GM21390 (cell line): ENCODE measurements around the gene MYCN.
"Not testable (repeated sequence)": the region's sequence is repeated elsewhere in the genome, so short reads cannot be mapped to it uniquely, and the experiment has no call there.

ENCODE experiments used
- ATAC-seq: cut with Tn5 transposase; IDR thresholded peaks from one replicate; pipeline ENCODE4 v1.9.1; 2021; ENCODE audit not compliant: unreplicated experiment

MYCN gene

DNA sequence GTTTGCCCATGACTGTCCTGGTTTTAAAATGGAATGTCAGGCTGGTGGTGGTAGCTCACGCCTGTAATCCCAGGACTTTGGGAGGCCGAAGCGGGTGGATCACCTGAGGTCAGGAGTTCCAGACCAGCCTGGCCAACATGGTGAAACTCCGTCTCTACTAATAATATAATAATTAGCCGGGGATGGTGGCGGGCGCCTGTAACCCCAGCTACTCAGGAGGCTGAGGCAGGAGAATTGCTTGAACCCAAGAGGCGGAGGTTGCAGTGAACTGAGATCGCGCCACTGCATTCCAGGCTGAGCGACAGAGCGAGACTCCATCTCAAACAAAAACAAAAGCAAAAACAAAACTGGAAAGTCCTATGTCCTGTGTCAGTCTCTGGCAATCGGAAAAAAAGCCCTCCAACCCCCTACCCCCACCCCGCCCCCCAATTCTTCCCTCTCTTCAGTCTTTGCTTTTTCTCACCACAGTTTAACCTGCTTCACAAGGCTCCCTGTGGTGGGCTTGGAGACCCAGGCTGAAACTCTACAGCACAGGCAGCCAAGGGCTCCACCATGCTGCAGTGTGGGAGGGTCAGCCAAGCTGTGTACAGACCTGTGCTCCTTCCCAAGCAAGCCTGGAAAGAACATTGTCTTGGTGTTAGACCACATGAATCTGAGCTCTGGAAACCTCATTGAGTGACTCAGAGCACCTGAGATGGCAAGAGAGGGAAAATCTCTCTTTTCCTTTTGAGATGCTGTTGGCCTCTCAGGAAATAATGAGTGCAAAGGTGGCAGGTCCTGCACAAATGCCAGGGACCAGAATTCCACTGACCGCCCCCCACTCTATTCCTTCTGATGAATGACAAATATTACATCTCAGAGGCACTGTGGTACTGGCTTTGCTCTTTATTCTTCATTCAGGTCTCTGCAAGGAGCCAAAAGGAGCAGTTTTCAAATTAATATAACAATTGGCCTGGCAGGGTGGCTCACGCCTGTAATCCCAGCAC is 16.7 kb downstream of the MYCN start:
- no peak for ATAC-seq

DNA sequence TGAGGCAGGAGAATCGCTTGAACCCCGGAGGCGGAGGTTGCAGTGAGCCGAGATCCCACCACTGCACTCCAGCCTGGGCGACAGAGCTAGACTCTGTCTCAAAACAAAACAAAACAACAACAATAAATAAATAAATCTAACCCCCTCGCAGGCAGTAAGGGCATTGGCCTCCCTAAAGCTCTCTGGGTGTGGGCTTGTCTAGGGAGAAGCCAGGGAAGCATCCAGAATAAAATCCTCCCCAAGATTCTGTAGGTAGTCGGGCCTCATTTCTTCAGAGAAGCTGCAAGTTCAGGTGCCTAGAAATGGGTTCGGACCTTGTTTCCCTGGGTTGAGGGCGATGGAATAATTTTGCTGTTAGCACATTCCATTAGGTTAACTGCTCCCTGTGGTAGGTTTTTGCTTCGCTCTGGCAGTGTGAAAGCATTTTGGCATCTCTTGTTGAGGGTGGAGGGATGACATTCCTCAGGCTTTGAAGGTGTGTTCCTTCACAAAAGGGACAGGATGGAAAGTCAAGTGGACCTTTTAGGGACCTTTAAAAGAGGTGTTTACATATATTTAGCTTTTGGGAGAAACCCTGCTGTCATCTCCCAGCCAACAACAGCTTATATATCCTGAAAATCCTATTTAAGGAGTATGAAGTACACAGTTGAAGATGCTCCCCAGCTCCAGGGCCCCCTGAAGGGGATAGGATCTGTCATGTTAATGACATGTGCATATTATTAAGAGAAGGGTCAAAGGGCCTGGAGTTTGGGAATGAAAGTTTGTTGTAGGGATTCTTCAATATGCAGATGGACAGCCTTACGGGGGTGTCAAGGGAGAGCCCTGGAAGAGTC is 17.7 kb downstream of the MYCN start:
- no peak for ATAC-seq

- ATAC-seq, result no peak
Measured at GRCh38 chr2:15959331-15960153, 19.2 kb downstream of the MYCN start.

DNA sequence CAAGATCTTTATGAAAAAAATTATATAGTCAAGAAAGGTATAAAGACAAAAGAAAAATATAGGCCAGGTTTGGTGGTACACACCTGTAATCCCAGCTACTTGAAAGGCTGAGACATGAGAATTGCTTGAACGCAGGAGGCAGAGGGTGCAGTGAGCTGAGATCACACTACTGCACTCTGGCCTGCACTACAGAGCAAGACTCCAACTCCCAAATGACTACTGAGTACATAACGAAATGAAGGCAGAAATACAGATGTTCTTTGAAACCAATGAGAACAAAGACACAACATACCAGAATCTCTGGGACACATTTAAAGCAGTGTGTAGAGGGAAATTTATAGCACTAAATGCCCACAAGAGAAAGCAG is 19.8 kb downstream of the MYCN start:
- ATAC-seq, result not testable (repeated sequence)

DNA sequence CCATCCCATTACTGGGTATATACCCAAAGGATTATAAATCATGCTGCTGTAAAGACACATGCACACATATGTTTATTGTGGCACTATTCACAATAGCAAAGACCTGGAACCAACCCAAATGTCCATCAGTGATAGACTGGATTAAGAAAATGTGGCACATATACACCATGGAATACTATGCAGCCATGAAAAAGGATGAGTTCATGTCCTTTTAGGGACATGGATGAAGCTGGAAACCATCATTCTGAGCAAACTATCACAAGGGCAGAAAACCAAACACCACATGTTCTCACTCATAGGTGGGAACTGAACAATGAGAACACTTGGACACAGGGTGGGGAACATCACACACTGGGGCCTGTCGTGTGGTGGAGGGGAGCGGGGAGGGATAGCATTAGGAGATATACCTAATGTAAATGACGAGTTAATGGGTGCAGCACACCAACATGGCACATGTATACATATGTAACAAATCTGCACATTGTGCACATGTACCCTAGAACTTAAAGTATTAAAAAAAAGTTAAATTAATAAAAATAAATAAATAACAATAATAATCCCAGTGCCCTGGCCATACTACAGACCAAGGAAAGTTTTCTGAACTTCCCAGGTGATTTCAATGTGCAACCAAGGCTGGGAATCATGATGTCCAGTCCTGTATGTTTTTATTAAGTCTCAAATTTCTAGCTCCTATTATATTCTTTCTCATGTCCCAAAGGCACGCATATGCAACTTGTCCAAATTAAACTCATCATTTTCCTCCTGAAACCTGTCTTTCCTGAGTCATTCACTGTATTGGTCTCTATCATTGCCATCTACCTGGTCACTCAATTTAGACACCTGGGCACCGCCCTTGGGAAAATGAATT is 23.0 kb downstream of the MYCN start:
- ATAC-seq, result not testable (repeated sequence)

- no peak for ATAC-seq
Measured at GRCh38 chr2:15963977-15964670, 23.8 kb downstream of the MYCN start.

DNA sequence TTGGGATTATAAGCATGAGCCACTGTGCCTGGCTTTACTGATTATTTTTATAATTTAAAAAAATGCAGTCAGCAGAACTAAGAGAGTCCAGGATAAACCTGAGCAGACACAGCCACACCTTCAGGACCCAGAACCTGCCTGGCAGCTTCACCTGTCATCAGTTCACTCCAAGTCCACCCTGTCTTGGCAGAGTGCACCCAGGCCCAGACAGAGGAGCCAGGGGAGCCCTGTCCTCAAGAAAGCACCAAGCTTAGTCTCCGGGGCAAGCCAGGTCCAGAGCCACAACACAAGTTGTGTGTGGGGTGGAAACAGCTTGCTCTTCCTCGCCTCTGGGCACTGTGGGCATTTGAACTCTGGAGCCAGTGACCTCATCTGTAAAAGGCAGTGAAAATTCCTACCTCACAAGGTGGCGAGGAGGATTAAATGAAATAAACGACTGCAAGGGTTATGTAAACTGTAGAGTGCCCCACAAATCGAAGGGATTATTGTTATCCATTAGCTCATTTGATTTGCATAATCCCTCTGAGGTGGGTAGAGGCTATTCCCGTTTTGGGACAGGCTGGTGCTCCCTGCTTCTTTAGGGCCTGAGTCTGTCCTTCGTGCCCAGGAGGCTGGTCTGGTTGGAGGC is 24.7 kb downstream of the MYCN start:
- ATAC-seq, result no peak

DNA sequence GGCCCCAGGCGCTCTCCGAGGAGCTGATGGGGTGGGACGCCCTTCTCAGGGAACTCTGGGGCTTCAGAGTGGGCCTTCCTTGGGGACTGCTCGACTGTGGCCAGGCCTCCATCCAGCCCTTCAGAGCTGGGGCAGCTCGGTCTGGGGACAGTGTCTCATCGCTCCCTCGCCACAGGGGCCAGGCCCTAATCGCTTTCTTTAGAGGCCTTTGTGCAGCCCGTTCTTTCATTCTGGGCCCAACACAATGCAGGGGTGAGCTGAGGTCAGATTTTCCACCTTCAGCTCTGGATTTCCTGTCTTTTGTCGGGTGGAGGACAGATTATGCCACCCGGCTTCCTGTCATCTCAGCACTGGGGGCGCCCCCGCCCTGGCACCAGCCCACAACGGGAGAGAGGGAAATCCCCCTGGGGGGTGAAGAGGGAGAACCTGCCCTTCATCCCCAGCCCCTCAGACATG is 25.2 kb downstream of the MYCN start:
- no peak for ATAC-seq

DNA sequence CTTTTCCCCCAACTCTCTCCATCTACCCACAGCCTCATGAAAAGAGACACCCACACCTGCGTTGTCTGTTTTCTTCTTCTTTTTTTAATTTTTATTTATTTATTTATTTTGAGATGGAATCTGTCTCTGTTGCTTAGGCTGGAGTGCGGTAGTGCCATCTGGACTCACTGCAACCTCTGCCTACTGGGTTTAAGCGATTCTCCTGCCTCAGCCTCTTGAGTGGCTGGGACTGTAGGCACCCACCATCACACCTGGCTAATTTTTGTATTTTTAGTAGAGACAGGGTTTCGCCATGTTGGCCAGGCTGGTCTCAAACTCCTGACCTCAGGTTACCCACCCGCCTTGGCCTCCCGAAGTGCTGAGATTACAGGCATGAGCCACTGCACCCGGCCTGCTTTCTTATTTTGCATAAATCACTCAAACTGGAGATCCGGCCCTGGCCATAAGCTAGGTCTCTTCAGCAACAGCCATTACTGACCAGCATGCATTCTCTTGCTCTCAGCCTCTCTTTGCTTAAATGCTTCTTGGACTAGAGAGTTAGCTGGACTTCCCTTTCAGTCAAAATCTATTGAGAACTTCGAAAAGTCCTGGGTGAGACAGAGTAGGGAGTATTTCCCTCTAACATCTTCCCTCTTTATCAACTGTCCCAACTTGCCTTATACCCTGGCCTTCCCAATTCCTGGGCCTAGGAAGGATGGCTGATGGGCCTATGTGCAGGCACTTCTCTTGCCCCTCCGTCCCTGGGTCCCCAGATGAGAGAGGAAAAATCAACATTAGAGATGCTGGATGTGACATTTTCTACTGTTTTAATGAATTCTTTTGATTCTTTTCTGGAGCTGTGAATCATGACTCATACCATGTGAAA is 27.3 kb downstream of the MYCN start:
- ATAC-seq, result no peak

GRCh38 chr2:15968280-15969178 is 28.2 kb downstream of the MYCN start:
- no peak for ATAC-seq

- ATAC-seq, result no peak
Measured at GRCh38 chr2:15969214-15969613, 28.9 kb downstream of the MYCN start.

DNA sequence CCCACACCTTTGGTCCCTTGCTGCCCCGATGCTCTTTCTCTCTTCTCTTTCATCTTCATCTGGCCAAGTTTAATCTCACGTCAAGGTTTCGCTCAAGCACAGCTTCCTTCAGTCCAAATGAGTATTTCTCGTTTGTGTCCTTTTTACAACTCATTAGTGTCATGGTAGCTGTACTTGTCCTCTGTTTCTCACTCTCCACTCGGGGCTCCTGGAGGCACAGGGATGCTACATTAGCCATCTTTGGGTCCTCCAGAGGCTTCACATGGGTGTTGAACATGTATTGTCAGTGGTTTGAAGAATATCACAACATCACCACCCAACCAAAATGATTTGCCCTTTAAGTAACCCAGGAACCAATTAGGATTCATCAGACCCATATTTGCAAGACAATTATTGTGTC is 30.4 kb downstream of the MYCN start:
- ATAC-seq, result no peak

DNA sequence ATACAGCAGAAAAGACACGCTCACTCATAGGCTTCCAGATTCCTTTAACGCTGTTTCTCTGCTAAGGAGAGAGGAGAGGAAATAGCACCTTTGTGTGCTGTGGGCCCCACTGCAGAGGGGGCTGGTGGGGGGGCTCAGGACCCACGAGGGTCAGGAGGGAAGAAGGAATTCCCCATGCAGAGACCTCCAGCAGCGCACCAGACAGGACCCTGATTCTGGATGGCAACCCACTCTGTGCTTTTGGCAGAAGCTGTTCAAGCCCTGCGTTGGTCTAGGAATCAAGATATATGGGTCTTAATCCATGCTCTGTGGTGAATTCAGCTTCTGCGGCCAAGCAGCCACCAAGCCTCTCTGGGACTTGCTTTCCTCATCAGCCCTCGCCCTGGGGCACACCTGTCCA is 31.0 kb downstream of the MYCN start:
- ATAC-seq, result no peak

DNA sequence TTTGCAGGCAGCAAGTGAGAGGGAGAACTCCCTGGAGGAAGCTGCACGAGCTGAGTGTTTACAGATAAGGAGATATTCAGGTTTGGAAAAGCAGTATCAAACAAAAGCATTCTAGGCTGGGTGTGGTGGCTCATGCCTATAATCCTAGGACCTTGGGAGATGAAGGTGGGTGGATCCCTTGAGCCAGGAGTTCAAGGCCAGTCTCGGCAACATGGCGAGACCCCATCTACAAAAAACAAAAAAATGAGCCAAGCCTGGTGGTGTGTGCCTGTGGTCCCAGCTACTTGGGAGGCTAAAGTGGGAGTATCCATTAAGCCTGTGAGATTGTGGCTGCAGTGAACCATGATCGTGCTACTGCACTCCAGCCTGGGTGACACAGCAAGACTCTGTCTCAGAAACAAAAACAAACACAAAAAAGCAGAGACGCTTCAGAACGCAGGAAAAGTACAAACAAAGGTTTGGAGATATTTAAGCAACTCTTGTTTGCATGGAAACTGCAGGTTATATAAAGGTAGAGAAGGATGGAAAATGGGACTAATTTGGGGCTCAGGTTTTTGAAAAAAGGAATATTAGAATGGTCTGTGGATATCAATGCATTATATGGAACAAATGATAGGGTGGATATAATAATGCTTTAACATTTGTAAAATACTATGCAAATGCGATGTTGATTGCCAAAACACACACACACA is 31.6 kb downstream of the MYCN start:
- ATAC-seq, result no peak

- ATAC-seq, result no peak
Measured at GRCh38 chr2:15973481-15974401, 33.4 kb downstream of the MYCN start.
